ENCODE measurements around the gene APOL2.
A peak's percentile ranks its signal among the peaks of the same experiment; 100 is the strongest.
"Not testable (repeated sequence)": the region's sequence is repeated elsewhere in the genome, so short reads cannot be mapped to it uniquely, and the experiment has no call there.

Gene APOL2

GRCh38 chr22:36263886-36264664, 24.7 kb upstream of the APOL2 start:
- DNase-seq (ENCODE audit: insufficient read length, low spot score); FAIRE-seq: not testable (repeated sequence)

- not testable (repeated sequence) for FAIRE-seq; DNase-seq (ENCODE audit: insufficient read length, low spot score)
Observed at GRCh38 chr22:36263216-36263673, 23.9 kb upstream of the APOL2 start.

GRCh38 chr22:36262307-36262706, 23.0 kb upstream of the APOL2 start:
- not testable (repeated sequence) for DNase-seq (ENCODE audit: insufficient read length, low spot score); FAIRE-seq

GRCh38 chr22:36261675-36262074, 22.3 kb upstream of the APOL2 start:
- not testable (repeated sequence) for DNase-seq (ENCODE audit: insufficient read length, low spot score)
- FAIRE-seq = peak; percentile 37

GRCh38 chr22:36259615-36260300, 20.4 kb upstream of the APOL2 start:
- DNase-seq (ENCODE audit: insufficient read length, low spot score) (no peak), FAIRE-seq (no peak)

- DNase-seq (ENCODE audit: insufficient read length, low spot score) (peak; percentile 30), FAIRE-seq (peak; percentile 87)
Observed at GRCh38 chr22:36258701-36259614, 19.6 kb upstream of the APOL2 start.

GRCh38 chr22:36257948-36258670, 18.8 kb upstream of the APOL2 start:
- DNase-seq (ENCODE audit: insufficient read length, low spot score) (no peak), FAIRE-seq (peak; percentile 45)

- DNase-seq (ENCODE audit: insufficient read length, low spot score) = no peak
- no peak for FAIRE-seq
Observed at GRCh38 chr22:36257308-36257707, 18.0 kb upstream of the APOL2 start.

GRCh38 chr22:36256478-36256877, 17.2 kb upstream of the APOL2 start:
- DNase-seq (ENCODE audit: insufficient read length, low spot score) = no peak
- peak; percentile 49 for FAIRE-seq

- FAIRE-seq; DNase-seq (ENCODE audit: insufficient read length, low spot score): not testable (repeated sequence)
Observed at GRCh38 chr22:36255572-36255971, 16.2 kb upstream of the APOL2 start.

- FAIRE-seq = peak; percentile 88
- no peak for DNase-seq (ENCODE audit: insufficient read length, low spot score)
Observed at GRCh38 chr22:36253523-36254490, 14.5 kb upstream of the APOL2 start.

- peak; percentile 100 for FAIRE-seq
- peak; percentile 44 for DNase-seq (ENCODE audit: insufficient read length, low spot score)
Observed at GRCh38 chr22:36252754-36253522, 13.6 kb upstream of the APOL2 start, which contains the start of gene APOL1. TSS of gene APOL1 (plus strand) at chr22:36253133. CDS start at chr22:36254956, 1,823 bp downstream.

GRCh38 chr22:36251979-36252608, 12.8 kb upstream of the APOL2 start:
- not testable (repeated sequence) for DNase-seq (ENCODE audit: insufficient read length, low spot score)
- FAIRE-seq = peak; percentile 57

- not testable (repeated sequence) for FAIRE-seq
Observed at GRCh38 chr22:36250292-36250960, 11.1 kb upstream of the APOL2 start.

GRCh38 chr22:36249160-36249559, 9.8 kb upstream of the APOL2 start:
- DNase-seq (ENCODE audit: insufficient read length, low spot score) = no peak
- FAIRE-seq = no peak

More at GRCh38 chr22:36250292-36250960, 11.1 kb upstream of the APOL2 start:
- DNase-seq (ENCODE audit: insufficient read length, low spot score) = not testable (repeated sequence)

GRCh38 chr22:36247955-36248354, 8.6 kb upstream of the APOL2 start:
- DNase-seq (ENCODE audit: insufficient read length, low spot score) (no peak), FAIRE-seq (no peak)

GRCh38 chr22:36246718-36247117, 7.4 kb upstream of the APOL2 start:
- DNase-seq (ENCODE audit: insufficient read length, low spot score) (no peak), FAIRE-seq (no peak)

Data from GM19239 (cell line).